DMS53 (cell line): ENCODE results near the gene LMBR1.
"Not testable (repeated sequence)": the region's sequence is repeated elsewhere in the genome, so short reads cannot be mapped to it uniquely, and the experiment has no call there.

ENCODE experiments used
- DNase-seq: peaks from one replicate; lab custom pipeline; 2025; lab: John Stamatoyannopoulos, UW

LMBR1 gene

GRCh38 chr7:156845379-156846101, 47.4 kb downstream of the LMBR1 start:
- no peak for DNase-seq

GRCh38 chr7:156843582-156843981, 49.4 kb downstream of the LMBR1 start:
- not testable (repeated sequence) for DNase-seq

GRCh38 chr7:156843157-156843556, 49.8 kb downstream of the LMBR1 start:
- no peak for DNase-seq

- no peak for DNase-seq
Observed at GRCh38 chr7:156842740-156843140, 50.2 kb downstream of the LMBR1 start.

- DNase-seq = no peak
Observed at GRCh38 chr7:156842317-156842716, 50.7 kb downstream of the LMBR1 start.

- DNase-seq = no peak
Observed at GRCh38 chr7:156841497-156841896, 51.5 kb downstream of the LMBR1 start.

- no peak for DNase-seq
Observed at GRCh38 chr7:156840134-156840533, 52.8 kb downstream of the LMBR1 start.

- no peak for DNase-seq
Observed at GRCh38 chr7:156836443-156836842, 56.5 kb downstream of the LMBR1 start.

GRCh38 chr7:156834462-156834861, 58.5 kb downstream of the LMBR1 start:
- DNase-seq = no peak

- no peak for DNase-seq
Observed at GRCh38 chr7:156833312-156833711, 59.7 kb downstream of the LMBR1 start.

- DNase-seq = no peak
Observed at GRCh38 chr7:156832195-156832877, 60.6 kb downstream of the LMBR1 start.

GRCh38 chr7:156829669-156830336, 63.2 kb downstream of the LMBR1 start:
- no peak for DNase-seq

GRCh38 chr7:156827587-156828203, 65.3 kb downstream of the LMBR1 start:
- DNase-seq = peak; percentile 50

- DNase-seq = no peak
Observed at GRCh38 chr7:156823435-156823834, 69.5 kb downstream of the LMBR1 start.

GRCh38 chr7:156820445-156821063, 72.4 kb downstream of the LMBR1 start:
- peak; percentile 23 for DNase-seq

- DNase-seq = peak; percentile 13
Observed at GRCh38 chr7:156819733-156820295, 73.2 kb downstream of the LMBR1 start.

GRCh38 chr7:156818133-156818532, 74.8 kb downstream of the LMBR1 start:
- DNase-seq = peak; percentile 38

GRCh38 chr7:156816943-156817572, 75.9 kb downstream of the LMBR1 start:
- DNase-seq = peak; percentile 50

GRCh38 chr7:156811706-156812105, 81.3 kb downstream of the LMBR1 start:
- DNase-seq = no peak

GRCh38 chr7:156803656-156804055, 89.3 kb downstream of the LMBR1 start:
- not testable (repeated sequence) for DNase-seq

- no peak for DNase-seq
Observed at GRCh38 chr7:156802214-156802613, 90.8 kb downstream of the LMBR1 start.
